ENCODE data around the gene RTN4RL1.

The RTN4RL1 gene

GRCh38 chr17:1919201-1919600 lies 105.9 kb downstream of the RTN4RL1 start:
- DNase-seq (ENCODE audit: low read depth), result no peak

- DNase-seq (ENCODE audit: low read depth), result no peak
Observed at GRCh38 chr17:1918346-1919162, 106.6 kb downstream of the RTN4RL1 start.

- no peak for DNase-seq (ENCODE audit: low read depth)
Observed at GRCh38 chr17:1916963-1917715, 108.0 kb downstream of the RTN4RL1 start.

- DNase-seq (ENCODE audit: low read depth), result no peak
Observed at GRCh38 chr17:1916316-1916715, 108.8 kb downstream of the RTN4RL1 start.

- no peak for DNase-seq (ENCODE audit: low read depth)
Observed at GRCh38 chr17:1915889-1916288, 109.2 kb downstream of the RTN4RL1 start.

- DNase-seq (ENCODE audit: low read depth), result no peak
Observed at GRCh38 chr17:1914661-1915083, 110.5 kb downstream of the RTN4RL1 start.

- no peak for DNase-seq (ENCODE audit: low read depth)
Observed at GRCh38 chr17:1913702-1914101, 111.4 kb downstream of the RTN4RL1 start.

- no peak for DNase-seq (ENCODE audit: low read depth)
Observed at GRCh38 chr17:1912146-1912545, 113.0 kb downstream of the RTN4RL1 start.

- DNase-seq (ENCODE audit: low read depth), result no peak
Observed at GRCh38 chr17:1909985-1910384, 115.1 kb downstream of the RTN4RL1 start.

- DNase-seq (ENCODE audit: low read depth), result peak; percentile 12
Observed at GRCh38 chr17:1908699-1909309, 116.3 kb downstream of the RTN4RL1 start.

- no peak for DNase-seq (ENCODE audit: low read depth)
Observed at GRCh38 chr17:1907909-1908698, 117.0 kb downstream of the RTN4RL1 start.

GRCh38 chr17:1907216-1907631 lies 117.9 kb downstream of the RTN4RL1 start:
- DNase-seq (ENCODE audit: low read depth), result no peak

GRCh38 chr17:1906662-1907101 lies 118.5 kb downstream of the RTN4RL1 start:
- no peak for DNase-seq (ENCODE audit: low read depth)

GRCh38 chr17:1905190-1905913 lies 119.8 kb downstream of the RTN4RL1 start:
- DNase-seq (ENCODE audit: low read depth), result no peak

- no peak for DNase-seq (ENCODE audit: low read depth)
Observed at GRCh38 chr17:1904273-1905182, 120.6 kb downstream of the RTN4RL1 start.

- no peak for DNase-seq (ENCODE audit: low read depth)
Observed at GRCh38 chr17:1899403-1900000, 125.6 kb downstream of the RTN4RL1 start.

GRCh38 chr17:1898872-1899271 lies 126.3 kb downstream of the RTN4RL1 start:
- DNase-seq (ENCODE audit: low read depth), result no peak

- DNase-seq (ENCODE audit: low read depth), result no peak
Observed at GRCh38 chr17:1898332-1898731, 126.8 kb downstream of the RTN4RL1 start.

- DNase-seq (ENCODE audit: low read depth), result no peak
Observed at GRCh38 chr17:1897105-1897656, 128.0 kb downstream of the RTN4RL1 start.

All from HS-27A (cell line).